Erythroblast (primary cell): Measurements from ENCODE around the gene POMC.

Experiments used
- DNase-seq, 2 experiments: peaks; one replicate each; lab custom pipeline; 2025; lab: John Stamatoyannopoulos, UW
- GATA1 ChIP-seq: IDR thresholded peaks from 2 replicates; pipeline ENCODE4 v1.6.1; 2011; ENCODE audit warnings: low read depth, mild to moderate bottlenecking, control low read depth, low read length, moderate library complexity
- POLR2A ChIP-seq: IDR thresholded peaks from 2 replicates; pipeline ENCODE4 v1.6.1; 2011; ENCODE audit warnings: mild to moderate bottlenecking, low read length

POMC gene

DNA sequence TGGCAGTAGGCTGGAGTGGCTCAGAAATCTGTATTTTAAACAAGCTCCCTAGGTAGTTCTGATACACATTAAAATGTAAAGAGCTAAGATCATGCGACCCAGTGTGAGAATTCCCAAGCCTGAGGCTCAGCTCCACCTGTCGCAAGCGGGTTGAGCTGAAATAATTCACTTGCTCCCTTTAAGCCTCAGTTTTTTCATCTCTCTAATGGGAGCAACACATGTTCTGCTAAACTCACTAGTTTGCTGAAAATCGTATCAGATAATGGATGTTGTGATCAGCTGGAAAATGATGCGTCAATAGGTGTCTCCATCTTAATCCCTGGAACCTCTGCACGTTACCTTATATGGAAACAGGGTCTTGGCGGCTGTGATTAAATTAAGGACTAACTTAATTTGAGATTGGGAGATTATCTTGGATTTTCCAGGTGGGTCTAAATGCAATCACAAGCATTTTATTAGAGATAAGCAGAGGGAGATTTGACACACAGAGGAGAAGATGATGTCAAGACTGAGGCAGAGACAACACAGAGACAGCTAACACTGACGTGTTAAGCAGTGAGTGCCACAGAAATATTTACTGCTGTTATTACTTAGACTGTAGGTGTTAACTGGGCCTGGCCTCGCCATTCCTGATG lies 53.0 kb downstream of the POMC start:
- TF ChIP-seq POLR2A (no peak), GATA1 (no peak)
- no peak for DNase-seq

DNA sequence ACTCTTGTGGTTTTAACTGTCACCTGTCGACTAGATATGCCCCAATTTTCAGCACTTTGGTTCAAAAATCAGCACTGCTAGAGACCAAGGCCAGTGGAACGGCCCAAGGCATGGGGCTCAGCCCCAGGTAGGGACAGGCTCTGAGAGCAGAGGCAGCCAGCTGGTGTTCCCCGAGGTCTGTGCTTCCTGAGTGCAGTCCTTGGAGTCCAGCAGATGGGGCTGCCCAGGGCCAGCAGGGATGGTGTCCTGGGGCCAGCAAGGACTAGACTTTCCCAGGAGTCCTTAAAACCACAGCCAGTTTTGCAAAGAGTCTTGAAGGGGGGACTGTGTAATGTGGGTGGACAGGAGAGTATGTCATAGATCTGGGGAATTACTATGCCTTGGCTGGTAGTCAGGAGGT lies 56.3 kb downstream of the POMC start:
- no peak for DNase-seq
- TF ChIP-seq POLR2A (no peak), GATA1 (no peak)
